OCI-LY7 (cell line): ENCODE results near the gene ABHD11.

Source experiments
- CTCF ChIP-seq: fragments of 200-600 bp; sonication (generic); conservative IDR thresholded peaks from 2 replicates; pipeline ENCODE4 v1.5.1; 2014; ENCODE audit warnings: mild to moderate bottlenecking, antibody characterized with exemption, low read length, moderate library complexity, mixed read lengths
- EZH2phosphoT487 ChIP-seq: fragments of 200-600 bp; sonication (generic); IDR thresholded peaks from 2 replicates; pipeline ENCODE4 v1.6.1; 2018; ENCODE audit warnings: low read depth, borderline replicate concordance, mild to moderate bottlenecking, mixed run types, antibody characterized with exemption, low read length, moderate library complexity, mixed read lengths

GRCh38 chr7:73703757-73704639 is 34.6 kb downstream of the ABHD11 start:
- TF ChIP-seq CTCF (no peak), EZH2phosphoT487 (no peak)
